GM15510 (cell line): Measurements from ENCODE around the gene SLC5A10.

Source experiments
- POLR2A ChIP-seq: IDR thresholded peaks from 3 replicates; pipeline ENCODE4 v1.6.1; 2011; ENCODE audit warnings: borderline replicate concordance; ENCODE audit not compliant: insufficient read length; ENCODE audit errors: extremely low read depth

The SLC5A10 gene

DNA sequence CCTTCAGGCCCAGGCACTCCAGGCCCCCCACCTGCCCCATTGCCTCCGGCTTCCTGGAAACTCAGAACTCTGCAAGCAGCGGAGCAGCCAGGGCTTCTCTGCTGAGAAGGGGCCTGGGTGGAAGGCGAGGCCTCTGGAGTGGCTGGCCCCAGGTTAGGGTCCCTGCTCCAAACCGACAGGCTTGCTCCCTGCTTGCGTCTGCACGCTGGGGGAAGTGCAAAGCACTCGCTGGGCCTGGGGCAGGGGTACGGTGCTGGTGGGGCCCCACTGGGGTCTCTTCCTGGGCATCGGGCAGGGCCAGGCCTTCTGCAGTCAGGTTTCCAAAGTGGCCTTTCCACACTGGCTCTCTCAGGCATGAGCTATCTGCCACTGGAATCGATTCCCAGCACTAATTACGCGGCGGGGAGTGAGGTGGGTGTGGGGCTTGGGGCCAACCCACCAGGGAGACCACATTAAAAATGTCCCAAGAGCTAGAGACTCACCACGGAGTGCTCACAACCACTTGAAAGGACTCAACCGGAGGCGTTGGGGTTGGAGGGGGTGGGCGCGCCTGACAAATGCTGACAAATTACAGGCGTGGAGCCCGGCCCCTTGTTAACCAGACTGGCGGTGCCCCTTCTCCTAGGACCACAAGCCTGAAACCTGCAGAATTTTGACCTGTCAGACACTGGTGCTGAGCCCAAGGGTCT is 34.7 kb downstream of the SLC5A10 start:
- no peak for TF ChIP-seq POLR2A

DNA sequence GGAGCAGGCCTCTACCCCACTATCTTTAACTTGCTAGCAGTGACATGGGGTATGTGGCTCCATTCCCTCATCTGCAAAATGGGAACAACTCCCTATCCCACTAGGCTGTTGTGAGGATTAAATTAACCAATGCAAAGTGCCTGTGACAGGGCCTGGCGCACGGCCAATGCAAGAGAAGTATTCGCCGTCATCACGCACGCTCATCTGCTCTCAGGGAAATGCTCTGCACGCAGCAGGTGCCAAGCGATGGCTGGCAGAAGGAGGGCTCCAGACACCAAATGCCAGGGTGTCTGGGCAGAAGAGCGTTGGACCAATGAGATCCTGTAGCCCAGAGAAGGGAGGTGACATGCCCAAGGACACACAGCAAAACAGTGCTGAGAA is 35.3 kb downstream of the SLC5A10 start:
- TF ChIP-seq POLR2A = no peak

DNA sequence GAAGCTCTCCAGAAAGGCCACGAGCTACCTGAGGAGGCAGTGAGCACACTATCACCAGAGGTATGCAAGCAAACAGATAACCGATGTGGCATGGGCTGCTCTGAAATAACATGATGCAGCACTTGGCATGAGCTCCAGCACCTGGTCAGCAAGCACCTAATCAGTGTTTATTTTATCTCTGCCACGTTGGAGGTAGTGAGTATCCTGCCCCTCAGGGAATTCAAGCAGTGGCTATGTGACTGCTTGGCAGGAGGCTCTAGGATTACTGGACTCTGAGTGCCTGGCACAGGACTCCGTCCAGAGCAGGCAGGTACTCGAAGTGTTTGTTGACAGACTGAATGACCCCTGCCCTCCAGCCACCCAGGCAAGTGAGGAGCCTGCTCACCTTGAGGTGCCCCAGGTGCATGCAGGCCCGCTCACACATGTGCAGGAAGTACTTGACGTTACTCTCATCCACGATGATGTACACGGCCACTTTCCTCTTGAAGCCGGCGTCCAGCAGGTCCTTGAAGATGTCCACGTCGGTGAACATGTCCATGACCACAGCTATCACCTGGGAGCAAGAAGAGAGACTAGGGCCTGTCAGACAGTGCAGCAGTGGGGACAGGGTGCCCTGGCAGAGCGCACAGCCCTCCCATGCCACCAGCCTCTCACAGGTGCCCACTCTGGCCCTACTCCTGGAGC is 36.0 kb downstream of the SLC5A10 start:
- TF ChIP-seq POLR2A = no peak

DNA sequence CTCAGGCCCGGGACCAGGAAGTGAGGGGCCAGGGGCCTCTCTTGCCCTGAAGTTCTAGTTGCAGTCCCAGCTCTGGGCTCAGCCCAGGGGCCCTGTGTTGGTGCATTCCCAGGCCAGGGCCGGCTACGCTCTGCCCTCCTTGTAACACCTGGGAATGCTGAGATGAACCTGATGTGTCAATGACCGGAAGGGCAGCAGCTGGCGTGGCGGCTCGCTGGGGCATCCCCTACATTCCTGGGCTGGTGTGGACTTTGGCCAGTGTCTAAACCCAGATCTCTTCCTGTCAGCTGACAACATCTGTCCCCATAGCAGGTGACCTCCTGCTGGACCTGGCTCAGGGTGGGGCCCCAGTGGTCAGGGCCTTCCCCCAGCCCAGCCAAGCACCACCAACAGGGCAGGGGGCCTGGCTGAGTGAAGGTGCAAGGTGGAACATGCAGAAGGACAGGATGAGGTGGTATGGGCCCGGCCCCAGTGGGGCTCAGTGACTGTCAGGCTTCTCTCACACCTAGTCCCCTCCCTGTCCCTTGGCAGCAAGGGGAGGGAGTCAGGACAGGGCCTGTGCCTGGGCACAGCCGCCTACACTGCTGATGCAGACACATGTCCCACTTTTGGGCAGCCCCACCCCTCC is 36.7 kb downstream of the SLC5A10 start:
- TF ChIP-seq POLR2A = no peak

DNA sequence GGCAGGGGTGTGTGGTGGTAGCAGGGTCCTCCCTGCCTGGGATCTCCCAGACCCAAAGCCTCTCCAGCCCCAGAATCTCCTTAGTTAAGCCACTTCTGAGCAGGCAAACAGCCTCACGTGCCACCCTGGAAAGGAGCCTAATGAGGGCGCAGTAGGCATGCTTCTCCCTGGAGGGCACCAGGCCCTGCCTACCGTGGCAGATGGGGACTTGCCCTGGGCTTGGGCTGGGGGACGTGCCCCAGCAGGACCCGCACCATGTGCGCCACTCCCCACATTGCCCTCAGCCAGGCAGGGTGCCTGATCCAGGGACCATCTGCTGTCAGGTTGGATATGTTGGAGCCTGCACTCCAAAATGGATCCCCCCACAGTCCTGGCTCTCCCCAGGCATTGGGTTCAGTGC is 38.4 kb downstream of the SLC5A10 start:
- TF ChIP-seq POLR2A = no peak

DNA sequence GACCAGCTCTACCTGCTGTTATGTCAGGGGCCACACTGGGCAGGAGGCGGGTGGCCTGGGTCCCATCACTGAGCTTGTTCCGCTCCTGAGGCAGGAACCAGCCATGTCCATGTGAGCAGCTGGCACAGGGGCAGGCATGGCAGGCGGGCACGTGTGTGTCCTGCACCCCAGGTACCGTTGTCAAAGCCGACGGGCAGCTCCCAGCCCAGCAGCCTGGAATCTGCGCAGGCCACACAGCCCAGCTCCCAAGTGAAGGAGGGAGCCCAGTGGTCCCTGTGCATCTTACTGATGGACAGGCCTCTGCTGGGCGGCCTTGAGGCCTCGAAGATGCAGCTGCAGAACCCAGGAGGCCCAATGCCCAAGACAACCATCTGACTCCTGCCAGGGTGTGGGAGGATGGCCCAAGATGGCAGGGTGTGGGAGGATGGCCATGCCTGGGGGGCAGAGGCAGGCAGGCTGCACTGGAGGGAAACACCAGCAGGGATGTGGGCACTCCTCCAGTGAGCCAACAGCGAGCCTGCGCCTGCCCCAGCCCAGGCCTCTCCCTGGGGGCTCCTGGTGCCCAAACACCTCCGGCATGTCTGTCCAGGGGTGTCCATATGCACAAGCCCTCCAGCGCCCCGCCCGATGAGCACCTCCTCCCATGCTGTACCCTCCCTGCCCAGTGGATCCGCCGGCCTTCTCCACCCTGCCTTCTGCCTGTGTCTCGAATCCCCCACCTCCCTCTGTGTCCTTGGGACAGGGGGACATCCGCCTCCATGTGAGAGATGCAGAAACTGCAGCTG is 39.8 kb downstream of the SLC5A10 start:
- TF ChIP-seq POLR2A = no peak

DNA sequence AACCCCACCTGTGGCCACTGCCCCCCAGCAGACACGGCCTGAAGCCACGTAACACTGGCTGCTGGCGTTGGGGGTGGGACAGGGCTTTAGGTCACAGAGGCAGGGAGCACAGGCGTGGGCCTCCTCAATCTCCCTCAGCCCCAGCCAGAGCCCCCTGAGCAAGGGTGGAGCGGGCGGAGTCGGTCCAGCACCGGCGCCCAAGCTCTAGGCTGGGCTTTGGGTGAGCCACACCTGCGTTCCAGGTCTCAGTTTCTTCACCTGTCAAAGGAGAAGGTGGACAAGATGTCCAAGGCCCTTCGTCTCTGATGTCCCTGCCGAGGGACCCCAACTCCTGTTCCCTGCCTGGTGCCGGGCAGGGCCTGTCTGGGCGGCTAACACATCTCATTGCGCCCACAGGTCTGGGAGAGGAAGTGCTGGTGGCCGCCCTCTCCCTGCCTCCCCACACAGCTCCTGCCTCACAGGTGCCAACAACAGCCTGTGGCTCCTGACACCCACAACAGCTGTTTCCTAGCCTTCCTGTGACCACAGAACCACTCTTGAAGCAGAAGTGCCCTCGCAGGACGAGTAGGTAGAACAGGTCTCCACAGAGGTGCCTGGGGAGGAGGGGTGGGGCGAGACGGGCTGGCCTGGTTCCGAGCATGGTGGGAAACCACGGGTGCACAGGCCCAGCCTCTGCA is 40.6 kb downstream of the SLC5A10 start:
- TF ChIP-seq POLR2A = no peak

DNA sequence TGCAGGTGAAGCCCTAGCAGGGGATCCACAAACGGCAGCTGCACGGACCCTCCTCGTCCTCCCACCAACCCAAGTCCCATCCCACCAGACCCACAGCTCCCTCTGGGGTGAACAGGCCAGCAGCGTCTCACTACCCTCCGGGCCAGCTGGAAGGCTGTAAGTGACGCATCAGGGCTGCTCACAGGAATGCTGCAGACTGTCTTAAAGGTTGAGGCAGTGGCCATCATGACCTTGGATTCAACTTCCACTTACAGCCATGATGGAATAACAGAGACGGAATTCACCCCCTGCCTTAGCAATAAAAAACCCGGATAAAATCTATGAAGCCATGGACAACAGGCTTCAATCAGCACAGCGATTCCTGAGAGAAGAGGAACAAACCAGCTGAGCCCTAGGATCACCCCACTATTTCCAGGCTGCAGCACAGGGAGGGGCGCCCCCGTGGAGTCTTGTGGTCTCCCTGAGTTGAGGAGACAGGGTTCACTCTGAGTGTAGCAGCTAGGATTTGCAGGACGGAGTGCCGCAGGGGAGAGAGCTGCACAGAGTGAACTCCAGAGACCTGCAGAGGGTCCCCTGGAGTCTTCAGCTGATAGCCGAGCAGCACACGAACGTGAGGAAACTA is 42.1 kb downstream of the SLC5A10 start:
- no peak for TF ChIP-seq POLR2A

DNA sequence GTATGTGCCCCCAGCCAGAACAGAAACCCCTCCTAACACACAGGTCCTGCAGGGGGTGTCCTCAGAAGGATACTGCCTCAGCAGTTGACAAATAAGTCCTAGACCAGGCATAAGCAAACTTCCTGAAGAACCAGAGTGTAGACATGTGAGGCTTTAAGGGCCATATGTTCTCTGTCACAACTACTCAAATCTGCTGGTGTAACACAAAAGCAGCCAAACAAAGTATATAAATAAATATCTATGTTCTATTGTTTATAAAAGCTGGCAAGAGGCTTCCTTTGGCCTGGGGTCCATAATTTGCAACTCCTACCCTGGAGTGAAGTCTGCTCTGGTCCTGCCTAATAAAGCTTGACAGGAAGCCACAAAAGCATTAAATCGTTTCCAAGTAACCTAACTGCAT is 42.7 kb downstream of the SLC5A10 start:
- no peak for TF ChIP-seq POLR2A

DNA sequence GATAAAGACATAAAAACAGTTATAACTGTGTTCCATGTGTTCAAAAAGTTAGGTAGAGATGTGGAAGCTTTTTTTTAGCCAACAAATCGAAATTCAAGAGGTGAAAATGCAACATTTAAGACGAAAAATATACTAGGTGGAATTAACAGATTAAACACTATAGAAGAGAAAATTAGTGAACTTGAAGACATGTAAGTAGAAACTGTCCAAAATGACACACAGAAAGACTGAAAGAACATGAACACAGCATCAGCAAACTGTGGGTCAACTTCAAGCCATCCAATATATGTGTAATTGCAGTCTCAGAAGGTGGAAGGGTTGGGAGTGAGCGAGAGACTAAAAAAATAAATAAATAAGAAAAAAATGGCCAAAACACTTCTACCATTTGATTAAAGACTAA is 43.3 kb downstream of the SLC5A10 start:
- no peak for TF ChIP-seq POLR2A

DNA sequence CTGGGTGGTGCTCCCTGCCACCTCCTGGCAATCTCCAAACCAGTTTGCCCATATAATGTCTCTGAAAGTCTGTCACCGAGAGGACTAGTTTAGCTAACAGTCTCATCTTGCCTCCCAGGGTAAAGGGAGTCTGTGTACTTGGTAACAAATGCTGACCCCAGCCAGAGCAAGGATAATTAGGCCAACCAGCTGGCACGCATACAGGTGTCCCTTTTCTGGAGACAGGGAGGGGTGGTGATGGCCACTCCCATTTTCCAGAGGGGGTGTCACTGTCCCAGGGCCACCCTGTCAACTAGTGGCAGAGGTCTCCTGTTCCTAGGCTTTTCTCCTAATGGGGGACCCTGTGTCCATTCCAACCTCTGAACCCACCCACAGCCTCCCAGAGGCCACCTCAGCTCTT is 44.5 kb downstream of the SLC5A10 start:
- no peak for TF ChIP-seq POLR2A

DNA sequence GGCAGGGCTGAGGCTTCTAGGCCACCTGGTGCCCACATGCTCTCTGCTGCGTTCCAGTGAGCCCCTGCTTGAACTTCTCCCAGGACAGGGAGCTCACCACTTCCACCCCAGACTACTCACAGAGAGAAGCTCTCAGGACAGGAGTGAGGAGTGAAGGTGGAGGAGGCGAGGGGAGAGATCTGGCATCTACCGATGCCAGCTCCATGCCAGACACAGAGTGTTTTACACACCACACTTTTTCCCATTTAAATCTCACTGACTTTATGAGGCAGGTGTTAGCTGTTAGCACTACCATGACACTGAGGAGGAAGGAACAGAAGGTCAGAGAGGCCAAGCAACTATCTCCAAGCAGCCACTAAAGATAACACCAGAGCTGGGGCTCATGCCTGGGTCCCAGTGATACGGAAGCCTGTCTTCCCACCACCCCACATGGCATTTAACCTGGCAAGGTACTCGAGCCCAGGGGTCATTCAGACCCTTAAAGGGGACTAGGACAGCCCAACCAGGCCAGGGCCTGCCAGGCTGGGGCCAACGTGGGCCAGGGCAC is 45.8 kb downstream of the SLC5A10 start:
- no peak for TF ChIP-seq POLR2A

DNA sequence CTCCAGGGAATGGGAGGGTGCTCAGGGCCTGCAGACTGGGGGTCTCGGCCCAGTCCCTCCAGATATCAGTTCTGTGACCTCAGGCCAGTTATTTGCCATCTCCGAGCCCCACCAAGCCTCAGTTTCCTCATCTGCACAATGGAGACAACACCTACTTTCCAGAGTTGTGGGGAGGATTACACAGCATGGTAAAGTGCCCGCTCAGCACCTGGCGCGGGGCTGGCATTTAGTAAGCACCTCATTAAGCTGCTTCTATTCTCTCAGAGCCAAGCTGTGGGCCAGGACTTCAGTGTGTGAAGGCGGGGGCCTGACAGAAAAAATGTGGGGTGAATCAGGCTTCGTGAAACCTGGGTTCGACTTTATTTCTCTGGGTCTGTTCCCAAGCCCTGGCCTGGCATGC is 47.4 kb downstream of the SLC5A10 start:
- TF ChIP-seq POLR2A = no peak

DNA sequence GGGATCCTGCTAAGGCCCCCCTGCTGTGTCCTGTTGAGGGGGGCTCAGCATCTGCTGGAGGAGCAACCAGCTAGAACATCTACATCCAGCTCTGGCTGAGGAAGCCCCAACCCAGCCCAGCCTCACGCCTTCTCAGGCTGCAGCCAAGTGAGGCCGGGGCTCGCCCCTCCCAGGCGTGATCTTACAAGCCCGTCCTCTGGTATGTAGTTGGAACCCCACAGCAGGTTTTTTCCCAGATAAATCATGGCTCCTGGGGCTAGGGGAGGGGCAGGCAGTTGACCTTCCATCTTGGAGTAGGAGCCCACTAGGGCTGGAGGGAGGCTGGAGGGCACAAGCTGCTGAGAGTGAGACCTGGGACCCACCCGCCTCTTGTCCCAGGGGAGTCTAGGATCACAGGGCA is 47.9 kb downstream of the SLC5A10 start:
- no peak for TF ChIP-seq POLR2A
